ENCODE measurements around the gene CHRM2.

Gene CHRM2

GRCh38 chr7:136956232-136956631 is 87.8 kb downstream of the CHRM2 start:
- intact Hi-C loops (cut with DNase I; ENCODE audit: low total_unique reads), result no loop called here
- TF ChIP-seq CTCF (IDR thresholded peaks at IDR 0.05), result no peak
- no peaks in the 10 kb centered on the region for H3K27me3 ChIP-seq
- no peak overlapping the region for H3K27ac ChIP-seq
- no peaks in the 10 kb centered on the region for H3K9me3 ChIP-seq
- peaks cover 0 to 8% (median 2%) of the 10 kb centered on the region in 4 donors for H3K4me1 ChIP-seq
- H3K4me3 ChIP-seq, result no peak overlapping the region
- DNase-seq, result no peak
- no peaks in the 10 kb centered on the region for H3K36me3 ChIP-seq

DNA sequence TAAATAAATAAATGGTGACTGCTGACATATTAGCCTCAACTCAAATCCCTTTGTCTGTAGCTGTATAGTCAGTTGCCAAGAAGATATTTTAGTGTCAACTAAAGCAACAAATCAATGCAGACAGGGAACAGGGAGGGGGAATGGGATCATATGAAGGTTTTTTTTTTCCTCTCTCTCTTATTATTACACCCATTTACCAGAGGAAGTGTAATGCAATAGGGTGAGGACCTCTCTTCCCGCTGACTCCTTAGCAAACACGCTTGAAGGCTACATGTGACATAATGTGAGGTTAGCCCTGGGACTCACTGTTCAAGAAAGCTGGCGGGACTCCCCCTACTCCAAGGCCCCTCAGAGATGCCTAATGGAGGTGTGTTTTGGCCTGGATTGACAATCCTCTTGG is 88.2 kb downstream of the CHRM2 start:
- no peak for DNase-seq
- Histone ChIP-seq H3K4me1 (peaks cover 0 to 8% (median 2%) of the 10 kb centered on the region in 4 donors), H3K4me3 (no peak overlapping the region), H3K27ac (no peak overlapping the region), H3K36me3 (no peaks in the 10 kb centered on the region), H3K27me3 (no peaks in the 10 kb centered on the region), H3K9me3 (no peaks in the 10 kb centered on the region)
- TF ChIP-seq CTCF (IDR thresholded peaks at IDR 0.05), result no peak
- intact Hi-C loops (cut with DNase I; ENCODE audit: low total_unique reads), result no loop called here

DNA sequence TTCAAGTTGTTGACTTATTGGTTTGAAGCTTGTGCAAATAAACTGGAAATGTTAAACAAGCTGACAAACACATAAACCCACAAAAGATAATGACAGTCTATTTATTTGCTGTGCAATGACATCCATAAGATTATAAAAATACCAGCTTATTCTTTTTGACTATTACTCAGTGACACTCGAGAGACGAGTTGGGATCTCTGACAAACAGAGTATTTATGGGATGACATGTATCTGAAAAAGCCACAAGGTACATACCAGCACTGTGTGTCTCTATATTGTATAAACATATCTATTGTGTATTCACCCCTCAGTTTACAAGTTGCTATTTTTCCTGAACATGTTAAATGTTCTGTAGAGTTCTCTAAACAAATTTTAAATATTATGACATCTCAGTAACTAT is 88.9 kb downstream of the CHRM2 start:
- Histone ChIP-seq H3K36me3 (no peaks in the 10 kb centered on the region), H3K27ac (no peak overlapping the region), H3K27me3 (no peaks in the 10 kb centered on the region), H3K4me1 (peaks cover 0 to 8% (median 2%) of the 10 kb centered on the region in 4 donors), H3K4me3 (no peak overlapping the region), H3K9me3 (no peaks in the 10 kb centered on the region)
- no peak for DNase-seq
- no peak for TF ChIP-seq CTCF (IDR thresholded peaks at IDR 0.05)
- intact Hi-C loops (cut with DNase I; ENCODE audit: low total_unique reads), result no loop called here

GRCh38 chr7:136958016-136958415 is 89.6 kb downstream of the CHRM2 start:
- no peak overlapping the region for H3K27ac ChIP-seq
- H3K4me3 ChIP-seq, result no peak overlapping the region
- no peaks in the 10 kb centered on the region for H3K27me3 ChIP-seq
- no peaks in the 10 kb centered on the region for H3K36me3 ChIP-seq
- H3K4me1 ChIP-seq, result peaks cover 0 to 8% (median 2%) of the 10 kb centered on the region in 4 donors
- TF ChIP-seq CTCF (IDR thresholded peaks at IDR 0.05), result no peak
- no peak for DNase-seq
- H3K9me3 ChIP-seq, result no peaks in the 10 kb centered on the region
- intact Hi-C loops (cut with DNase I; ENCODE audit: low total_unique reads), result no loop called here

- intact Hi-C loops (cut with DNase I; ENCODE audit: low total_unique reads), result no loop called here
- H3K4me1 ChIP-seq, result no peaks in the 10 kb centered on the region
- H3K9me3 ChIP-seq, result no peaks in the 10 kb centered on the region
- no peak overlapping the region for H3K4me3 ChIP-seq
- TF ChIP-seq CTCF (IDR thresholded peaks at IDR 0.05), result no peak
- H3K36me3 ChIP-seq, result no peaks in the 10 kb centered on the region
- H3K27me3 ChIP-seq, result no peaks in the 10 kb centered on the region
- no peak overlapping the region for H3K27ac ChIP-seq
- no peak for DNase-seq
These were observed 95.9 kb downstream of the CHRM2 start for GRCh38 chr7:136964347-136964746.

GRCh38 chr7:136966825-136967224 is 98.4 kb downstream of the CHRM2 start:
- H3K4me1 ChIP-seq, result no peaks in the 10 kb centered on the region
- TF ChIP-seq CTCF (IDR thresholded peaks at IDR 0.05), result no peak
- H3K4me3 ChIP-seq, result no peak overlapping the region
- DNase-seq, result no peak
- H3K9me3 ChIP-seq, result no peaks in the 10 kb centered on the region
- no peaks in the 10 kb centered on the region for H3K36me3 ChIP-seq
- H3K27me3 ChIP-seq, result no peaks in the 10 kb centered on the region
- no peak overlapping the region for H3K27ac ChIP-seq
- intact Hi-C loops (cut with DNase I; ENCODE audit: low total_unique reads), result no loop called here
